ENCODE results near the gene AGRP.

Gene AGRP

DNA sequence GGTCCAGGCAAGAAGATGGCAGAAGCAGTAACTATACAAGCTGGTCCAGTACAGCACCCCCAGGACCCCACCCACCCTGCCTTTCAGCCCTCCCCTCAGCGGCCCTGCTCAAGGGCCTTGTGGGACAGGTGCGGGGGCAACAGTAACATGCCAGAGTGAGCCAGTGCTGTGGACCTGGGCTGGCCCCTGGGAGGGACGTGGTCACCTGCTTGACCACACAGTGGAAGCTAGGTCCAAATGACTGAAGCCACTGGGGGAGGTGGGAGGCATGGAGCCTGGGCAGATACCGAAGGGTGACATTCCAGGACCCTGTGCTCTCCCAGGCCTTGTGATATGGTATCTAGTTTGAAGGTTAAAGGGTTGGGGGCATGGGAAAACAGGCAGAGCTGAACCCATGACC, 19.7 kb downstream of the AGRP start:
- in situ Hi-C loops (cut with HindIII; ENCODE audit: low sequenced_read_pairs), result no loop called here

DNA sequence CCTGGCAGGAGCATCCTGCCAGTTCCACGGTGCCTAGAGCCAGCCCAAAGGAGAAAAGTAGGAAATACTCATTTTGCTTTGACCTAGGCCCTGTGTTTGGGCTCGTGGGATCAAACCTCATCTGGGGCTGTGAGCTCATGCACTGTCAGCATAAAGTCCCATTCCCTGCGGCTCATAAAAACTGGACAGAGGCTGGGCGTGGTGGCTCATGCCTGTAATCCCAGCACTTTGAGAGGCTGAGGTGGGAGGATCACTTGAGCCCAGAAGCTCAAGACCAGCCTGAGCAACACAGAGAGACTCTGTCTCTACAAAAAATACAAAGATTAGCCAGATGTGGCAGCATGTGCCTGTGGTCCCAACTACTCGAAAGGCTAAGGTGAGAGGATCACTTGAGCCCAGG, 20.3 kb downstream of the AGRP start:
- in situ Hi-C loops (cut with HindIII; ENCODE audit: low sequenced_read_pairs), result no loop called here

DNA sequence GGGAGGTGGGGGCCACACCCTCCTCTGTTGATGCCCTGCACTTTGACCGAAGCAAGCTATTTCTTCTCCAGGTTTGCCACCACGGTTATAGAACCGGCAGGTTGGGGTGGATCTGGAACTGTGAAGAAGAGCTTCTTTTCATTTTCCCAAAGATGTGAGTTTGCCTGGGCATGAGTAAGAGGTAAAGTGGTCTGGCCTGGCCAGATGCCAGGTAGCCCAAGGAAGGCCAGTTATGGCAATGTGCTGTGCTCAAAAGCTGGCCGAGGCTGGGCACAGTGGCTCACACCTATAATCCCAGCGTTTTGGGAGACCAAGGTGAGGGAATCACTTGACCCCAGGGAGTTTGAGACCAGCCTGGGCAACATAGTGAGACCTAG, 21.1 kb downstream of the AGRP start:
- in situ Hi-C loops (cut with HindIII; ENCODE audit: low sequenced_read_pairs), result no loop called here

DNA sequence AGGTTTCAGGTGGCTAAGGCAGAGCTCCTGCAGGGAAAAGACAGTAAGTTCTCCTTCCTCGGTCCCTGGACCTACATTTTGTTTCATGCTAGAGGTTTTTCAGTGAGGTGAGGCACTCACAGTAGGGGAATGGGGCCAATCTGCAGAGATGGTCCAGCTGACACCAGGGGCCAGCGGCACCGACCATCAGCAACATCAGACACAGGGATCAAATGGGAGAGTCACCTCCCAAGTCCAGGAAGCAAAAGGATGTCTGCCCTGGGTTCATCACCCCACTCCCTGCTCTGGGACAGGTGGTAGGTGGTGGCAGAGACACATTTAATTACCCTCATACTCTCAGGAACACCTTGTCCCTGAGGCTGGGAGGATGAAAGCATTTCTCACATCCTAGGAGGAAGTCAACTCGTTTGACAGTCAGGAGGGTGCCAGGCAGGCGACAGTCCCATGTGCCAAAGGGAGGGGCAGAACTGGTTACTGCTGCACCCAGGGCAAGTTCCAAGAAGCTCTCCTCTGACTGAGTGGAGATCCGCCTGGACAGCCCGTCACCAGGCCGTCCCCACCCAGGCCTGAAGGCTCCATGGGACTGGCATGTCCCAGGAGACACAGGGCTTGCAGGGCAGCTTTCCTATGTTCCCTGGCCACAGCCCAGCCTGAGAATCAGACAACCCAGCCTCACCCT, 21.6 kb downstream of the AGRP start:
- in situ Hi-C loops (cut with HindIII; ENCODE audit: low sequenced_read_pairs), result no loop called here

DNA sequence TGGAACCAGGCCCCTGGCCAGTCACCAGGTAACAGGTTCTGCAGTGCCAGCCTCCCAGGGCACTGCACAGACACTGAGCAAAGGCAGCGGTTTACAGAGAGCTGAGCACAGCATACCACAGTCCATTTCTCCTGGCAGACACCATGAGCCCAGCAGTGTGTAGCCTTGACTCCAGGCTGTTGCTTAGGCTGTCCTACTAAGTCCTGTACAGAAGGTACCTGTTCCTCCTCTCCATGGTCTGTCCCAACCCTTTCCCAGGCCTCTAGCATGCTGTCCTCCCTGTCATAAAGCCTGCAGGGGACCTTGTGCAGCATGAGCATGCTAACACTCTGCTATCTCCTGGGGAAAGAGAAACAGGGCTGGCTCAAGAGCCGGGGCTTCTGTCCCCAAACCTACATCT, 22.4 kb downstream of the AGRP start:
- in situ Hi-C loops (cut with HindIII; ENCODE audit: low sequenced_read_pairs), result no loop called here

DNA sequence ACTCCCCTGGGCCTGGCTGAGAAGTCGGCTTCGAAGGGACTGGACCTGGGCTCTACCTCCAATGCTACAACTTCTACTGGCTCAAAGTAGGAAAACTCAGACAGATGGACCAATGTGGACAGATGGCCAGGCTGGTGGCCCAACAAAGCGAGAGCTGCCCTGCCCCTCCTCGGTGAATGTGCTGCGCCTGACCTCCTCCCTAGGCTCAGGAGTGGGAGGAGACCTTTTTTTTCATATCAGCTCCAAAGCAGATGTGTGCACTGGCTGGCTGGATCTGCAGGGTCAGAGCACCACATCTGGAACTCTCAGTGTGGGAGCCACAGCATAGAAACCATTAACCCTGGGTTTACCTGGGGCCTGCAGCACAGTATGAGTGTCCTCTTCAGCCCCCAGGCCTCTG, 23.2 kb downstream of the AGRP start:
- in situ Hi-C loops (cut with HindIII; ENCODE audit: low sequenced_read_pairs), result no loop called here

DNA sequence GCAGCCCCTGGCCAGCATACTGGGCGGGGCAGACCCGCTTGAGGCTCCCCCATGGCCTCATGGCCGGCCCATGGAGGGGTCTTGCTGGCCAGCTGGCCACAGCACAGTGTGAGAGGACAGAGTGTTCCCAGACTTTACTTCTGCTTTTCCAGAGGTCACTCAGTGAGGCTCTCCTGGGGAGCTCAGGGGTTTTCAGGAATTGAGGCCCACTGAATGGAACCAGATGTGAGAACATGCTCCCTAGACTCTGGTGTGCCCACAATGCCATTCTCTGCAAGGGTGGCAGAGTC, 23.5 kb downstream of the AGRP start:
- in situ Hi-C loops (cut with HindIII; ENCODE audit: low sequenced_read_pairs), result no loop called here

DNA sequence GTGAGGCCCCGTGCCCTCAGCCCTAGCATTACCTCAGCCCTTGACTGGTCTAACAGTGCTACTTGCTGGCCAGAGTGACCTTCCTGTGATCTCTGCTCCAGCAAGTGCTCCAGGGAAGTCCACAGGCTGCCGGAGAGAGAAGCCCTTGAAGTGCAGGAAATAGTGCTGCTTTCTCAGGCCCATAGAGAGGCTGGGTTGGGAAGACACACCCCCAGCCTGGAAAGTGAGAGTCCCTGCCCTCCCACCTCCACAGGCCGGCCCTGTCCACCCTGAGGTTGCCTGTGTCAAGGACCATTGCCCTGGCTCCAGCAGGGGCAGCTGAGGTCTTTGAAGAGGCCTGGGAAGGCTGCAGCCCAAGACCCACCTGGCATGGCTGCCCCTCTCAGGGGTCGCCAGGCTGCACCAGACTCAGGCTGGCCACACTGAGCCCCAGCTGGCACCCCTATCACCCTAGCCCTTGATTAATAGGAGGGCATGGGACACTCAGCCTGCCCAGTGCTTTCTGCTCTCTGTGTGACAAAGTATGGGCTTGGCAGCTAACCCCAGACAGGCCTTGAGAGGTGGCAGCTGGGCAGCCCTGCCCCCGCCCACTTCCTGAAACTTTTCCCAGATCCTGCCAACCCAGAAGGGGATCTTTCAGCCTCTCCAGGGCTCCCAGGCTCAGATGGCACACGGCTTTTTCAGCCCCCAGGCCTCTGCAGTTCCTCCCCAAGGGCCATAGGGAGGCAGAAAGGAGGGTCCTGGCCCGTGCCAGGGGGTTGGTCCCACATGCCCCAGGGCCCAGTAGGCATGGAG, 24.1 kb downstream of the AGRP start:
- in situ Hi-C loops (cut with HindIII; ENCODE audit: low sequenced_read_pairs), result no loop called here

DNA sequence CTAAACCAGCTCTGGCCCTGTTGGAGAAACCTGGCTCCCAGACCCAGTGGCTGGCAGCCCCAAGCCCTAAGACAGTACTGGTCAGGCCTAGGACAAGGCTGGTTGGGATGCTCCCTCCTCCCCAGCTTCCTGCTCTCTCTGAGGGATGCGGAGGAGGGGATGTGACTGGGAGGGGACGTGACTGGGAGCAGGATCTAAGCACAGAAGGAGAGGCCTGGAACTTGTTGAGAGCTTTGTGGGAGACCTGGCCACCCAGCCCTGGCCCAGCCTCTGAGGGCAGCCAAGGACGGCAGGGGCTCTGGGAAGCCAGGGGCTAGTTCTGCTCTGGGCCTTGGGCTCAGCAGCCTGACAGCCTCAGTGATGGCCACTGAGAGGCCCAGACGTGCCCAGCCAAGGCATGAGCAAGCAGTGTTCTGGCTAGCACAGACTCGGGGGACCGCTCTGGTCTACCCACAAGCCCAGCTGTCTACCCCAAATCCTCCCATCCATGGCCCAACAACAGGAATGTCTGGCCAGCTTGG, 25.2 kb downstream of the AGRP start:
- in situ Hi-C loops (cut with HindIII; ENCODE audit: low sequenced_read_pairs), result no loop called here

DNA sequence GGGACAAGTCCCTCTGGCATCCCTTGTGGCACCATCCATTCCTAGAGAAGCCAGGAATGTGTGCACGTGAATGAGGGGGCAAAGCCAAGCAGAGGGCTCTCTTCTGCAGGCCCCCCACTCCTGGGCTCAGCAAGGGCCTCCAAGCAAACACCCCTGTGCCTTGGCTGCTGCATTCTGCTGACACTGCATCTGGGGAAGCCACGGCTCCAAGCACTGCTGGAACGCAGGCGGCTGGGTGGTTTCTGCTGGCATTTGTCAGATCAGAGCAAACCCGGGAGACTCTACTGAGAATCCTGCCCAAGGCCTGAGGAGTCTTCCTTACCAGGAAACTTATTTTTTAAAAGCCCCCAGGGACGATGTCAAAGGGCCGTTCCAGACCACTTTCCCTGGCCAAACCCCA, 25.7 kb downstream of the AGRP start:
- in situ Hi-C loops (cut with HindIII; ENCODE audit: low sequenced_read_pairs), result no loop called here

DNA sequence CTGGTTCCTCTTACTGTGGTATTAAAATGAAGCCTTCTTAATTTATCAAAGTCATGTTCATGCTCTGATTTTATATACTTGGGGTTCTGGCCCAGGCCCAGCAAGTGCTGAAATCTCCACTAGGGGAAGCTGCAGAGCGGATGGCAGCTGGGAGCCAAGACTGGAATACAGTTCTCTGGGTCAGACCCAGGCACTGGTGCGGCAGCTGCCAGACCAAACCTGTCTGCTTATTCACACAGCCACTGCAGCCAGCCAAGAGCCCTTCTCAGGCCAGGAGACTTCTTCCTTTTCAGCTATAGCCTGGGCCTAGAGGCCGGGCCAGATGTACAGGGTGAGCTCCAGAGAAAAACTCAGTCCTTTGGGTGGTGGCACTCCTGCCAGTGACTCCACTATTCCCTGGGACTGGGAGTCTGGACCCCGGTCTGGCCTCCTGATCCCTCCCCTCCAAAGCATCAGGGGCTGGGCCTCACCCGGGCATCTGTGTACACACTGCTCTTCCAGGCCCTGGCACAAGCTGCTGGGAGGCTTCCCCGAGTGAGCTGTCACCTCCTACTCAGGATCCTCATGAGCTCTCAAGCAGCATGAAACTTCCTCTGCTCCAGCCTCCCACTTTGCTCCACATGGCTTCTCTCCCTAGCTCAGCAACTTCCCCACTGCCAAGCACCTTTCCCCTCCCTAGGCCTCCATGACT, 26.8 kb downstream of the AGRP start:
- in situ Hi-C loops (cut with HindIII; ENCODE audit: low sequenced_read_pairs), result no loop called here

DNA sequence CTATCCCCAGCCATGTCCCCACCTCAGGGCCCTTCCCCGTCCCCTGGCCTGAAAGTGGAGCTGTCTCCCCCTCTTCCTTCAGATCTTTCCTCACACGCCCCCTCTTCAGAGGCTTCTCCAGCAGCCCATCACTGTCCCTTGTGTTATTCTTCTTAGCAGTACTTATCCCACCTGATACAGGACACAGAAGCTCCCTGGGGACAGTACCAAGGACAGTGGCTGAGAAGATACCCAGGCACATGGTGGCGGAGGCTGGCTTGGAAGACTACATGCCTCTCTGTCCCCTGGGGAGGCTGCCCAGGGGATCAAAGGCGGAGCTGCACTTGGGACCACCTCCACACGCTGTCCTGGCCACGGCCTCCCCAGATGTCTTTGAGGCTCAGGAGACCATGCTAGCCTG, 28.5 kb downstream of the AGRP start:
- in situ Hi-C loops (cut with HindIII; ENCODE audit: low sequenced_read_pairs), result no loop called here

DNA sequence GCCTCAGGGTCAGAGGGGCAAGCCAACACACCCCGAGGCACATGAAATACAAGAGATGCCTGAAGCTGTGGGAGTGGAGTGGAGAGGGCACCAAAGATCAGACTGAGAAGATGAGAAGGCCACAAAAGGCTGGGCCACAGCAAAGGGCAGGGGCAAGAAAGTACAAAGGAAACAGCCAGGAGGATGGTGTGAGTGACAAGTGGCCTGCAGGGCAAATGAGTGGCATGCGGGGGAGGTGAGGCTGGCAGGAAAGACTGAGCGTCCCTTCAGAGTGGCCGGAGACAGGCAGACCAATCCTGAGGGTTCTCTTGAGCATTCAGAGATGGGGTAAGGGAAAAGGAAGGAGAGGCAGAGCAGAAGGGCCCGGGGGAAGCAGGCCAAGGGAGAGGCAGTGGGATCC, 29.2 kb downstream of the AGRP start:
- in situ Hi-C loops (cut with HindIII; ENCODE audit: low sequenced_read_pairs), result no loop called here

DNA sequence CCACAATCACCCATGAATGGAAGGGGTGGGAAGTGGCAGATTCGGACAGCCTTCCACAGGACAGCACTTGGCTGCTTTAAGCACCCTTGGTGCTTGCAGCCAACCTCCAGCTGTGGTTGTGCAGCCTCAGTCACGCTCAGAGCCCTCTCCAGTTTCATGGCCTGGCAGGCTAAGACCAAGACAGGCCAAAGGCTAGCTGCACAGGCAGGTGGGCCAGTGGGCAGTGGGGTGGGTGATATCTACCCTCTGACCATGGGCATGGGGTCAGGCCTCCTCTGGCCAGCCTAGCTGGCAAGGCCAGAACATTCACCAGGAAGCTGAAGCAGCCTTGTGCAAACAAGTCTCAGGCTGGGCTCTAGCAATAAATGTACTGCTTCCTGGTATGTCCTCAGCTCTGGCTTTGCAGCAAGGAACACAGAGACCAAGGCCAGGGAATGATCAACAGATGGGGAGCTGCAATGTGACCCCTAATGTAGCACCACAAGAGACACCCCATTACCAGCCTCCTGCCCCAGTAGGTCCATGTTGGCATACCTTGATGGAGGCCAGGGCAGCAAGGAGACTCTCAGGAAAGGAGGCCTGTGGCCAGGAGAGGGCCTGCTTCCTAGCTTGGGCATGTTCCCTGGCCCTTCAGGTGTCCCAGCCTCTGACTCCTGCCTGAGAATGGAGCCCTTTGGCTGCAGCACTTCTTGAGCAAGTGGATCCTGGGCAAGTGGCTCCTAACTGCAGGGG, 31.5 kb downstream of the AGRP start:
- in situ Hi-C loops (cut with HindIII; ENCODE audit: low sequenced_read_pairs), result no loop called here

DNA sequence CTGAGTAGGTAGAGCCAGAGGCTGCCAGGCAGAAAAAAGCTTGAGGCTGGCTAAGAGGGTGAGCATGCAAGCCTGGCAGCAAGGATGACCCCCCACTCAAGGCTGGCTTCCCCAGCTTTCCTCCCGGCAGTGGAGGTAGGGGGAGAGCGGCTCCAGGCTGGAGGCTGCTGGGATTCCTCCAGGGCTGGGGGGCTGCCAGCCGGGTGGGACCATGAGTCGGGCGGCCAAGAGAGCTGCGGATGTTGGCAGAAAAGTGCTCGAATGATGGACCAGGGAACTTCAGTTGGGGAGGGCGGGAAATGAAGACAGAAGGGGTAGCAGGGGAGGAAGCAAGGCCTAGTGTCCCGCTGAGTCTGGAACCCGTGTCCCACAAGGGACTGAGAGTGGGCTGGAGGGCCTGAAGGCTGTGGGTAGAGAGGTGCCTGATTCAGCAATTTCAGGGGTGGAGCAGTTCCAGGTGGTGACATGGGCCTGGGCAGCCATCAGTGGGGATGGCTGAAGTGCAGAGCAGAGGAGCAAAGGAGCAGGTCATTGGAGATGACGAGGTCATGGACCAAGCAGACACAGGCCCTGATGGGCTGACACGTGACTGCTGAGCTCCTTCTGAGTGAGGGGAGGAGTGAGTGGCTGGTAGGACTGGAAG, 32.2 kb downstream of the AGRP start:
- in situ Hi-C loops (cut with HindIII; ENCODE audit: low sequenced_read_pairs), result no loop called here

DNA sequence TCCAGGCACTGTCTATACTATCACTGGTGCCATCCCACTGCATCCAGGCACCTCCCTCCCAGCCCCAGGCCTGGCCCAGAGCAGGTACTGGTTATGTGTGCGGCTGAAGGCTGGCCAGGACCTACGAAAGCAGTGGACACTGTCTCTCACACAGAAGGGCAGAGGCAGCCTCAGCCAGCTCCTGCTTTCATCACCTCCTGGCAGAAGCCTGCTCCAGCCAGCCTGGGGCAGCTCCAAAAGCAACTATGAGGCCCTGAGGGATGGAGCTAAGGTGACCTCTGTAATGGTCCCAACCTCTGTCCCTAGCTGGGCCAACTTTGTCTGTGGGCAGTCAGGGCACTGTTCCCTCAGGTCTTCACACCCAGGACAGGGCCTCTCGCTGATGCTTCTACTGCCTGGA, 33.6 kb downstream of the AGRP start:
- in situ Hi-C loops (cut with HindIII; ENCODE audit: low sequenced_read_pairs), result loop anchor here (10.0 kb wide), 1 partner anchor 185 kb away; no protein-coding TSS in a partner anchor

DNA sequence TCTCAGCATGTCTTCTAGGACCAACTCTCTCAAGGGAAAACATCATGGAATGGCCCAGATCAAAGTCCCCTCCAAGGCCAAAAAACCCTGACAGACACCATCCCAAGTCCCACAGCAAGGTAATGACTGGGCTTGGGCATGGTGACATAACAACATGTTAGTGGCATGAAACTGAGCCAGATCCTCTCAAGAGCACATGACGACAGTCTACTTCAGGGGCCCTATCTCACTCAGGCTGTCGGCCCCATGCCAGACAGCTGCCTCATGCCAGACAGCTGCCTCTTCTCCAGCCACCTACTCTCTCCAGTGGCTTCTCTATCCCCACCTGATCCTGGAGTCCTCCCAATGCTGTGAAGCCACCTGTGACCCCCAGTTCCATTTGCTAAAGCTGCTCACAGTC, 34.0 kb downstream of the AGRP start:
- in situ Hi-C loops (cut with HindIII; ENCODE audit: low sequenced_read_pairs), result loop anchor here (10.0 kb wide), 1 partner anchor 185 kb away; no protein-coding TSS in a partner anchor

DNA sequence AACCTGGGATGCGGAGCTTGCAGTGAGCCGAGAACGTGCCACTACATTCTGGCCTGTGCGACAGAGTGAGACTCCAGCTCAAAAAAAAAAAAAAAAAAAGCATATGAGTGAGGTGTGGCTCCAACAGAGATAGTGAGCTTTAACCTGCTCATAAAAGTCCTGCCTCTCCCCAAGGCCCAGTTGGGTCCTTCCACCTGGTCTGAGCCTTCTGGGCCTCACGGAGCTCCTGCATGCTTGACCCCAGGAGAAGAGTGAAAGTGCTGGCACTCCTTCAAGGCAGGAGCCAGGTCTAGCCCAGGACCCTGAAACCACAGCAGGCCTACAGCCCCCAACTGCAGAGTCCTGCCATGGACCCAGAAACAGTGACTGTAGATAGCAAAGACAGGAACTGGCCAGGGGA, 34.8 kb downstream of the AGRP start:
- in situ Hi-C loops (cut with HindIII; ENCODE audit: low sequenced_read_pairs), result loop anchor here (10.0 kb wide), 1 partner anchor 184 kb away; no protein-coding TSS in a partner anchor

DNA sequence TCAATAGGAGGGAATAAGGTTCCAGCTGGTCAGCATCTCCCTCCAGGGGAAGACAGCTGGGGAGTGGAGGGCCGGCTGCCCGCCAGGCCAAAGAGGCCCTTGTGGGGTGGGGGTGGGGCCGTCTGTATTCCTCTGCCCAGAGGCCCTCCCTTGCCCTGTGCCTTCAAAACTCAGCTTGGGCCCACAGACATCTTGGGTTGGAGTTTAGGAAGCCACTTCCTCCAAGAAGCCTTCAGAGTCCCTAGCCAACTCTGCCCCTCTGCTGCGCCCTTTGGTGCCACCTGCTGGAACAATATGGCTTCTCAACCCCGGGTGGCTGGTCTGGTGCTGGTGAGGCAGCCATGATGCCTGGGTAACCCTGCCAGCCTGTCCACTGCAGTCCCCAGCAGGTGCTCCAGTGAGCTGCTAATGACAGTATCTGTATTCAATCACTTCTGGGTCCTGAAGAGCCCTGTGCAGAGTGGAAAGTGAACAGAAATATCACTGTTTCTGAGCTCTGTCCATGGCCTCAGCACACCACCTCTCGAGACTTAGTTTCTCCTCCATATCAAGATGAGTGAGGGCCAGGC, 35.8 kb downstream of the AGRP start:
- in situ Hi-C loops (cut with HindIII; ENCODE audit: low sequenced_read_pairs), result loop anchor here (10.0 kb wide), 1 partner anchor 183 kb away; no protein-coding TSS in a partner anchor

DNA sequence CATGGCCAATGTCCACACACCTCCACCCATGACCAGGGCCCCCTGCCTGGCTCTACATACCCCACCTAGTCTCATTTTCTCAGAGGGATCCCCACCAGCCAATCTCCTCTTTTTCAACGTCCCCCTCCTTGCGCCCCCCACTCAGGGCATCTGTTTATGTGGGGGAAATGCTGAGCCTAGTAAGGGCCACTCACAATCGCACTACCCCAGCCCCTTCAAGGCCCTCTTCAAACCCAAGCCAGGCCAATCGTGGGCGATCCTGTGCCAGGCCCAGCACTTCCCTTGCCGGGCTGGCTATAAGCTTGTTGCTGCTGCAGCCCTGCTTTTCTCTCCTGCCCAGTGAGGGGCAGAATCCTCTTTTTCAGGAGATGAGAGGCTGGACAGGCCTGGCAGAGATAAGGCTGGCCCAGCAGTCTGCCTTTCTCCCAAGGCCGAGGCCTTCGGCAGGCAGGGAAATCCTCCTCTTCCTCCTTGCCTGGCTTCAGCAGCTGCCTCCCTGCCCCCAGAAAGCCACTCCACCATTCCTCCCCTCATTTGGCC, 36.3 kb downstream of the AGRP start:
- in situ Hi-C loops (cut with HindIII; ENCODE audit: low sequenced_read_pairs), result loop anchor here (10.0 kb wide), 1 partner anchor 182 kb away; no protein-coding TSS in a partner anchor

Measured in DLD1 (cell line).